Gastrocnemius medialis (tissue), 4 donors: ENCODE results near the gene NCF1. TPM values are rescaled to one million over a fixed set of nuclear protein-coding genes. Genes with fewer than 3 reads are reported as not detected.
A peak's percentile ranks its signal among the peaks of the same experiment; 100 is the strongest.
"Not testable (repeated sequence)": the region's sequence is repeated elsewhere in the genome, so short reads cannot be mapped to it uniquely, and the experiment has no call there.

Experiments
- ATAC-seq, 2 donors: fragments of 150-250 bp; one replicate each; pipeline ENCODE4 v1.9.1; 2016
- DNase-seq, 2 donors: peaks; one replicate each; pipeline ENCODE4 v3.0.0-alpha.2; 2019
- H3K27ac ChIP-seq, 4 donors: fragments of 200-600 bp; sonication (generic); 1 replicate in 1 of 4; 2 replicates in 3 of 4; pipeline ENCODE4 v1.5.1; 2016 to 2018; ENCODE audit warnings: mild to moderate bottlenecking in 2 of 4, moderate library complexity in 1 of 4
- H3K27me3 ChIP-seq, 3 donors: fragments of 200-600 bp; sonication (generic) in 2 of 3; 1 replicate in 1 of 3; 2 replicates in 2 of 3; pipeline versions ENCODE4 v1.5.1 to v1.6.0; 2016 to 2019; ENCODE audit warnings: mild to moderate bottlenecking in 1 of 3, moderate library complexity in 1 of 3
- H3K36me3 ChIP-seq, 2 donors: fragments of 200-600 bp; sonication (generic) in 1 of 2; one replicate each; pipeline ENCODE4 v1.5.1; 2017 to 2018
- H3K4me1 ChIP-seq, 2 donors: fragments of 200-600 bp; sonication (generic) in 1 of 2; one replicate each; pipeline ENCODE4 v1.5.1; 2016 to 2017; ENCODE audit warnings: mild to moderate bottlenecking in 2 of 2
- H3K4me3 ChIP-seq, 4 donors: fragments of 200-600 bp; sonication (generic) in 3 of 4; 1 replicate in 1 of 4; 2 replicates in 3 of 4; pipeline ENCODE4 v1.5.1; 2016 to 2019; ENCODE audit warnings: mild to moderate bottlenecking in 2 of 4
- H3K9me3 ChIP-seq, 3 donors: fragments of 200-600 bp; sonication (generic) in 2 of 3; 1 replicate in 1 of 3; 2 replicates in 2 of 3; pipeline ENCODE4 v1.5.1; 2016 to 2019
- POLR2A ChIP-seq, 2 donors: fragments of 450-650 bp; IDR thresholded peaks; one replicate each; pipeline ENCODE4 v1.6.1; 2017; ENCODE audit warnings: antibody characterized with exemption in 2 of 2, mild to moderate bottlenecking in 2 of 2, moderate library complexity in 2 of 2
- in situ Hi-C, 4 donors: fragments of 200-750 bp; cut with MboI; loops; one replicate each; pipeline versions ENCODE4 v1.15.0 to v1.8.0; 2017; ENCODE audit warnings: low sequenced_read_pairs in 4 of 4
- intact Hi-C: fragments of 100-400 bp; cut with DNase I; formaldehyde crosslinking; loops from one replicate; pipeline ENCODE4 v1.15.1; 2023; ENCODE audit warnings: low total_unique reads
- total RNA-seq, 4 donors: library from RNA; depleted of rRNA; stranded (reverse); fragments of >200 nt; gene quantifications; one replicate each; pipeline versions ENCODE4 v1.1.0 to v1.2.3, GENCODE V29; 2016
- TF ChIP-seq, protein P1 (sequence below), 5 experiments: fragments of 450-650 bp in 3 of 5; fragments of 200-600 bp in 2 of 5; sonication (generic) in 2 of 5; IDR thresholded peaks in 4 of 5; conservative IDR thresholded peaks in 1 of 5; 1 replicate in 4 of 5; 2 replicates in 1 of 5; pipeline ENCODE4 v1.5.1; 2016 to 2019; ENCODE audit warnings: antibody characterized with exemption in 5 of 5, mild to moderate bottlenecking in 3 of 5, moderate library complexity in 3 of 5

Gene NCF1
- 1 to 10 TPM in 1 of 4 donors, under 1 TPM in 3; 0.41 to 2.7 (median 0.54) TPM for total RNA-seq

DNA sequence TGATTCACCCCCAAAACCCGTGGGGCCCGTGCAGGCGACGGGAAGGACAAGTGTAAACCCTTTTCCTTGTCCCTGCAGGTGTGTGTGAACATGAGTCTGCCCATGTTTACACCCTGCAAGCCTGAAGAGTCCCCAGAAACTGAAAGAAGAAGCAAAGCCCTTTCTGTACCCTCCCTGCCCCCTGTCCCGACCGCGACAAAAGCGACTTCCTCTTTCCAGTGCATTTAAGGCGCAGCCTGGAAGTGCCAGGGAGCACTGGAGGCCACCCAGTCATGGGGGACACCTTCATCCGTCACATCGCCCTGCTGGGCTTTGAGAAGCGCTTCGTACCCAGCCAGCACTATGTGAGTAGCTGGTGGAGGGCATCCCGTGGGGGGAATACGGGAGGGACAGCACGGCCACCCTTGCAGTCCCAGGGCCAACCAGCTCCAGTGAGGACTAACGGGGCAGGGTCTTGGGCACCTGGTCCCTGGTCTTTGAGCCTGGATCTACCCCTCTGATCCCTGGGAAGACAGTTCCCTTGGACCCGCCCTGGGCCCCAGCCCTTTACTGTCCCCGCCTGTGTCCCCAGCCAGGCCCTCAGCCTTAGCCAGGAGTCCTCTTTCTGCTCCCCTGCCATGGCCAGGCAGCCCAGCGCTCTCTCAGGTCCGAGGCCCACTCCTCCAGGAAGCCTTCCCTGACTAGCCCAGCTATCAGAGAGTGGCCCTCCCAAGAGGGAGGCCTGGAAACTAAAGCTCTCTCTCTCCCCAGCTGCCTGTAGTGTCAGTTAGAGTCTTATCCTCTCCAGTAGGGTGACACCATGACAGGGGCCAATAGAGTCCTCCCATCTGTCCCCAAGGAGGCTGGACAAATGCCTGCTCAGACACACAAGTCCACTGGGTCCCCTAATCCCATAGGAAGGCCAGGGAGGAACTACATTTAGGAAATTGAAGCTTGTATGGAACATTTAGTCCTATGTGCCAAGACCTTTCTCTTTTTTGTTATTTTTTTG lies at the start of gene NCF1:
TSS of gene NCF1 (plus strand) at position 252 of the 991 bp plus-strand sequence. CDS start at position 273, 21 bp downstream.
- H3K27ac ChIP-seq, H3K4me3 ChIP-seq, in situ Hi-C loops, intact Hi-C loops, H3K36me3 ChIP-seq, H3K27me3 ChIP-seq, DNase-seq, H3K9me3 ChIP-seq, H3K4me1 ChIP-seq: not testable (repeated sequence)
- peak in 1 of 2 donors; percentile 18 for ATAC-seq

DNA sequence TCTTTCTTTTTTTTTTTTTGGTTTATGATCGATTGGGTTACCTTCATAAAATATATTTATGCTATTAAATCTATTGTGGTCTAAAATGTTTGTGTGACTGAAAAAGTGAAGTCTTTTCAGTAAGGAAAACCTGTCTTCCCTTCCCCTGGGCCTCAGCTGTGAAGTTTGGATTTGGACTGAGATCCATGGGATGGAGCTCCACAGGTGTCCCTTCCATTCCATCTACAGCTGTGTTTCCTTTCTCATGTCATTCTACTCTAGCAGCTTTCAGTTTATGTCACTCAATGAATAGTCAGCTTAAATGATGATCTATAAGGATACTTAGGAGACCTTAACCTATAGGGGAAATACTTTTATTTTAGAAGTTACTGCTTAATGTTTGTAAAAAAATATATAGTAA lies 48.0 kb upstream of the NCF1 start:
- intact Hi-C loops, result no loop called here
- ATAC-seq (no peak), DNase-seq (no peak)
- H3K27me3 ChIP-seq, result no peaks in the 10 kb centered on the region
- H3K27ac ChIP-seq, result peak overlapping the region; percentile 23 to 56 (median 54)
- H3K4me1 ChIP-seq, result peaks cover 21 to 22% of the 10 kb centered on the region in 2 donors
- in situ Hi-C loops, result no loop called here
- TF ChIP-seq POLR2A (IDR thresholded peaks at IDR 0.05), result no peak
- TF ChIP-seq, protein P1, sequence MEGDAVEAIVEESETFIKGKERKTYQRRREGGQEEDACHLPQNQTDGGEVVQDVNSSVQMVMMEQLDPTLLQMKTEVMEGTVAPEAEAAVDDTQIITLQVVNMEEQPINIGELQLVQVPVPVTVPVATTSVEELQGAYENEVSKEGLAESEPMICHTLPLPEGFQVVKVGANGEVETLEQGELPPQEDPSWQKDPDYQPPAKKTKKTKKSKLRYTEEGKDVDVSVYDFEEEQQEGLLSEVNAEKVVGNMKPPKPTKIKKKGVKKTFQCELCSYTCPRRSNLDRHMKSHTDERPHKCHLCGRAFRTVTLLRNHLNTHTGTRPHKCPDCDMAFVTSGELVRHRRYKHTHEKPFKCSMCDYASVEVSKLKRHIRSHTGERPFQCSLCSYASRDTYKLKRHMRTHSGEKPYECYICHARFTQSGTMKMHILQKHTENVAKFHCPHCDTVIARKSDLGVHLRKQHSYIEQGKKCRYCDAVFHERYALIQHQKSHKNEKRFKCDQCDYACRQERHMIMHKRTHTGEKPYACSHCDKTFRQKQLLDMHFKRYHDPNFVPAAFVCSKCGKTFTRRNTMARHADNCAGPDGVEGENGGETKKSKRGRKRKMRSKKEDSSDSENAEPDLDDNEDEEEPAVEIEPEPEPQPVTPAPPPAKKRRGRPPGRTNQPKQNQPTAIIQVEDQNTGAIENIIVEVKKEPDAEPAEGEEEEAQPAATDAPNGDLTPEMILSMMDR (IDR thresholded peaks at IDR 0.05 in 4 of 5, conservative IDR thresholded peaks at IDR 0.05 in 1 of 5), result no peak
- H3K9me3 ChIP-seq, result no peaks in the 10 kb centered on the region
- no peak overlapping the region for H3K4me3 ChIP-seq
- peaks cover 0 to 15% of the 10 kb centered on the region in 2 donors for H3K36me3 ChIP-seq

DNA sequence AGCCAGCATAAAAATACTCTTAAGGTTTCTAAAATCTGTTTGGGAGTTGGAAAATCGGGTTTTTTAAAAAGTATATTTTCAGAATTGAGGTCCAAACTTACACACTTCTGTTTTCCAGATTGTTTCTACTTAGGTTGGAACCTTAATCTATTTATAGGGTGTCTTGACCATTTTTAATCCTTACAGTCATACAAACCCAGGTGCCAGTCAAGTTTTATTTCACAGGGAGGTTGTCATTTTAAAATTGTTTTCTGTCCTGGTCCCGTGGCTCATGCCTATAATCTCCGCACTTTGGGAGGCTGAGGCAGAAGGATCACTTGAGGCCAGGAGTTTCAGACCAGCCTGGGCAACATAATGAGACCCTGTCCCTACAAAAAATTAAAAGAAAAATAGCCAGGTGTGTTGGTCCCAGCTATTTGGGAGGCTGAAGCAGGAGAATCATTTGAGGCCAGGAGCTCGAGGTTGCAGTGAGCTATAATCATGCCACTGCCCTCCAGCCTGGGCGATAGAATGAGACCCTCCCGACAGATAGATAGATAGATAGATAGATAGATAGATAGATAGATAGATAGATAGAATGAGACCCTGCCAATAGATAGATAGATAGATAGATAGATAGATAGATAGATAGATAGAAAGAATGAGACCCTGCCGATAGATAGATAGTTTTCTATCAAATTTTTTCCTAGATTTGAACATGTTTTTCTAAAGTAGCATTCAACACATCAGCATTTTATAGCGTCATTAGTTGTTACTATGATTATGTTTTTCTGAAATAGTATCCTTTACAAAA lies 47.3 kb upstream of the NCF1 start:
- intact Hi-C loops (no loop called here), in situ Hi-C loops (no loop called here)
- Histone ChIP-seq H3K27me3 (no peaks in the 10 kb centered on the region), H3K27ac (peak overlapping the region; percentile 23 to 56 (median 54)), H3K4me3 (no peak overlapping the region), H3K4me1 (peaks cover 21 to 22% of the 10 kb centered on the region in 2 donors), H3K36me3 (peaks cover 0 to 8% of the 10 kb centered on the region in 2 donors), H3K9me3 (no peaks in the 10 kb centered on the region)
- TF ChIP-seq POLR2A (IDR thresholded peaks at IDR 0.05), result no peak
- TF ChIP-seq, protein P1 (IDR thresholded peaks at IDR 0.05 in 4 of 5, conservative IDR thresholded peaks at IDR 0.05 in 1 of 5), result no peak
- DNase-seq (no peak), ATAC-seq (peak; percentile 24 to 81)

DNA sequence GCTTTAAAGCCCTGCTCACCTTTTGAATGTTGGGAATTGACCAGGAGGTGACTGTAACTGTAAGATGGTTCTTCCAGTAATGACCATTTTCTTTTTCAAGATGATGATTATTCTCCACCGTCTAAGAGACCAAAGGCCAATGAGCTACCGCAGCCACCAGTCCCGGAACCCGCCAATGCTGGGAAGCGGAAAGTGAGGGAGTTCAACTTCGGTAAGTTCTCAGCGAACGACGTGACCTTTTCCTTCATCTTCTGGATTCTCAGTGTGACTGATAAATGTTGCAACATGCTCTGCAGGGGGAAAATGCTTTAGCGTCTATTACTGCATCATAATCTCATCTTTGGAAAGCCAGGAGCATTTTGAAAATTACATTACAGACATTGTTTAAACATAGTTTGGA lies 45.1 kb upstream of the NCF1 start:
- H3K36me3 ChIP-seq, H3K27ac ChIP-seq, H3K4me3 ChIP-seq, intact Hi-C loops, H3K27me3 ChIP-seq, DNase-seq, ATAC-seq, H3K9me3 ChIP-seq, in situ Hi-C loops: not testable (repeated sequence)
- peaks cover 21 to 22% of the 10 kb centered on the region in 2 donors for H3K4me1 ChIP-seq

DNA sequence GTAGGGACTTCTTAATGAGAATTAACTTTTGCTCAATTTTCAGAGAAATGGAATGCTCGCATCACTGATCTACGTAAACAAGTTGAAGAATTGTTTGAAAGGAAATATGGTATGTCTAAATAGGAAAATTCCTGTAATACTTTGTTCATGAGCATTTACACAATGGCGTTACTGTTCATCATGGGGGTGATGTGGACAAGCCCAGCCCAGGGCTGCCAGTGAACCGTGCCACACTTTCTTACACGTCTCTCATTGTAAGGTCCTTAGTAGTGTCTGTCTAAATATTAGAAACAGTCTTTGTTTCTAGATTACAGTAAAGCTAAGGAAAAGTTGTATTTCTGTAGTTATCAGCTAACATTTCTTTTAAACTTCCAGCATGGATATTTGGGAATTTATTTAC lies 43.6 kb upstream of the NCF1 start:
- H3K27me3 ChIP-seq, in situ Hi-C loops, H3K9me3 ChIP-seq, ATAC-seq, H3K4me3 ChIP-seq, intact Hi-C loops, H3K27ac ChIP-seq, DNase-seq, H3K36me3 ChIP-seq: not testable (repeated sequence)
- H3K4me1 ChIP-seq, result peaks cover 21 to 22% of the 10 kb centered on the region in 2 donors

DNA sequence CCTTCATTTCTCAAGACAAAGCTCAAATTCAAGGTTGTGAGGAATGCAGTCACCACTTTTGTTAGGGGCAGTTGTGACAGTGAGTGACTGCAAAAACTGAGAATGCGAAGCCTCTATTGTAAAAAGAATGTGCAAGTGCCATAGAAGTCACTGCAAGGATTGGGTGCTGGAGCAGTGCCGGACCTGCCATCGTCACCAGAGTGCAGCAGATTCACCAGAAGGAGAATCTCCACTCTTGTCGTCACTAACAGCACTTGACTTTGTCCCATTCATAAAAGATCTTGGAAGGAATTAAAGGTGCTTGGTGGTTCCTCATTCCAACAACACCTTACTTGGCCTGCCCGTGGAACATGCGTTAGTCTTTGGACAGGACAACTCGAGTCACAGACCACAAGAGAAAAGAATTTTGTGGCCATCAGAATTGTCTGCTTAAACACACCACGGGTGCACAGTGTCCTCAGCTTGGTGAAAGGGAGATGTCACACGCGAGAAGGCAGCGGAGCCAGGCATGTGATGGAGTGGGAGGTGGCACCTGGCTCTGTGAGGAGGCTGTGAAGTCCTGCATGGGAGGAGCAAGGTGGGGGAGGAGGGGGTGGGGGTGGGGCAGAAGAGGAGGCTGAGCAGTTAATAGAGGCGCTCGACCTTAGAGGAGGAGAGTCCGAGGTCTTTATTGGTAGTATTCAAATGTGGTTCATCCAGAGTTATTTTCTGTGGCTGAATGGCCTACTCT lies 33.7 kb upstream of the NCF1 start:
- in situ Hi-C loops, H3K4me3 ChIP-seq: not testable (repeated sequence)
- ATAC-seq, result peak; percentile 33 to 40

DNA sequence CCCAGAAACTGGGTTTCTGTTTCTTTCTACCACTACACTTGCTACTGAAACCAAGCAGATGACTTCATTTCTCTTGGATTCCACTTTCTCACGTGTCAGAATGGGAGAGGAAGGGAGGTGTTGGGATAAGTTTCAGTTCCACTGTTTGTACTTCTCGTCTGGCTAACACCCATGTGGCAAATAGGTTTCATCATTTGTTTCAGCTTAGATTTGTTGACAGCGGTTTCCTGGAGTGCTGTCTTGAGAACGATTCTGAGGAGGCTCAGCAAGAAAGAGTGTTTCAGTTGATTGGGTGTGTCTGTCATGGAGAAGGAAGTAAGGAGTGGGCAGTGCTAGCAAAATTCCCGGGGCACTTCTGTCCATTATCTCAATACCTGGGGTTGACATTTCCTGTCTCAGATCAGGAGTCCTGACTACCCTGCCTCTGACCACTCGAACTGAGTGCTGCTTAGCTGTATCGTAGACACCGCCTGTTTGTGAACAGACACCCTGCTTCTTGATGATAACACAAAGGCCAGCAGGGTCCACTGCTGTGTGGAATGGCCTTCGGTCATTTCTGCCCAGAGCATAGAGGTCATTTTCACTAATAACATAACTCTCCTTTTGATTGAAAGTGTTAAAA lies 29.8 kb upstream of the NCF1 start:
- H3K36me3 ChIP-seq, H3K9me3 ChIP-seq, DNase-seq, H3K27ac ChIP-seq, H3K4me3 ChIP-seq, H3K27me3 ChIP-seq, H3K4me1 ChIP-seq, intact Hi-C loops, in situ Hi-C loops: not testable (repeated sequence)
- peak; percentile 78 to 81 for ATAC-seq

More for the DNA sequence above, 33.7 kb upstream of the NCF1 start:
- H3K9me3 ChIP-seq, H3K27me3 ChIP-seq, H3K4me1 ChIP-seq, DNase-seq, H3K27ac ChIP-seq, intact Hi-C loops, H3K36me3 ChIP-seq: not testable (repeated sequence)

DNA sequence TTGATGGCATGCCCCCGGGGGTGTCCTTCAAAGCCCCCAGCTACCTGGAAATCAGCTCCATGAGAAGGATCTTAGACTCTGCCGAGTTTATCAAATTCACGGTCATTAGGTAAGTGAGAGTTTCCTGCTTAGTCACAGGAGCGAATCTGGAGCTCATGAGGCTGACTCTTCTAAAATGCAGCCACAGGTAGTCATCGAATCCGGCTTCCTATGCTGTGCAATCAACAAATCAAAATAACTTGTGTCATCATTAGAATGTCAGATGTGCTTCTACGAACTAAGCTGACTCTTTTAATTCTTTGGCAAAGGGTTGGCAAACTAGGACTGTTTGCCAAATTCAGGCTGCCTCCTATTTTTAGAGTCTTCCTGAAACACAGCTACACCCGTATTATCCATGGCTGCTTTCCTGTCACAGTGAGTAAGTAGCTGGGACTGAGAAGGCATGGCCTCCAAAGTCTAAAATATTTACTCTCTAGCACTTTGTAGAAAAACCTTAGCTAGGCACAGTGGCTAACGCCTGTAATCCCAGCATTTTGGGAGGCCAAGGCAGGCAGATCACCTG lies 19.8 kb upstream of the NCF1 start:
- H3K4me3 ChIP-seq, H3K27me3 ChIP-seq, H3K36me3 ChIP-seq, DNase-seq, H3K4me1 ChIP-seq, H3K9me3 ChIP-seq, in situ Hi-C loops, intact Hi-C loops: not testable (repeated sequence)
- peak; percentile 97 for ATAC-seq
- peak overlapping the region in 2 of 4 donors; percentile 56 to 58 for H3K27ac ChIP-seq
